ENCODE results near the gene SPRY2. TPM values are rescaled to one million over a fixed set of nuclear protein-coding genes. Genes with fewer than 3 reads are reported as not detected.

Gene SPRY2
- total and polyA plus RNA-seq, 2 experiments from 2014 or later, result 67.8 to 142 TPM

DNA sequence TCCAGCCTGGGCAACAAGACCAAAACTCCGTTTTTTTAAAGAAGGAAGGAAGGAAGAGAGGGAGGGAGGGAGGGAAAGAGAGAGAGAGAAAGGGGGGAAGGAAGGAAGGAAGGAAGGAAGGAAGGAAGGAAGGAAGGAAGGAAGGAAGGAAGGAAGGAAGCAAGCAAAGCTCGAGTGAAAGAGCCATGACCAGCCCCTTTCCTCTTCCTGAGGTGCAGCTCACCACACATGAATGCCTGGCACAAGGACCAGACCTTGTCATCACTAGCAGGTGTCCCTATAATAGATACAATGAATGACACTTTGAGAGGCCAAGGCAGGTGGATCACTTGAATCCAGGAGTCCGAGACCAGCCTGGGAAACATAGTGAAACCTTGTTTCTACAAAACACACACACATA, 31.0 kb downstream of the SPRY2 start:
- Histone ChIP-seq H3K9me3 (ENCODE audit: low read depth) (no peaks in the 10 kb centered on the region), H3K36me3 (no peaks in the 10 kb centered on the region), H3K27ac (no peak overlapping the region), H3K27me3 (no peaks in the 10 kb centered on the region), H3K4me1 (ENCODE audit: low read depth) (no peaks in the 10 kb centered on the region), H3K4me3 (no peak overlapping the region)
- TF ChIP-seq, protein P1, sequence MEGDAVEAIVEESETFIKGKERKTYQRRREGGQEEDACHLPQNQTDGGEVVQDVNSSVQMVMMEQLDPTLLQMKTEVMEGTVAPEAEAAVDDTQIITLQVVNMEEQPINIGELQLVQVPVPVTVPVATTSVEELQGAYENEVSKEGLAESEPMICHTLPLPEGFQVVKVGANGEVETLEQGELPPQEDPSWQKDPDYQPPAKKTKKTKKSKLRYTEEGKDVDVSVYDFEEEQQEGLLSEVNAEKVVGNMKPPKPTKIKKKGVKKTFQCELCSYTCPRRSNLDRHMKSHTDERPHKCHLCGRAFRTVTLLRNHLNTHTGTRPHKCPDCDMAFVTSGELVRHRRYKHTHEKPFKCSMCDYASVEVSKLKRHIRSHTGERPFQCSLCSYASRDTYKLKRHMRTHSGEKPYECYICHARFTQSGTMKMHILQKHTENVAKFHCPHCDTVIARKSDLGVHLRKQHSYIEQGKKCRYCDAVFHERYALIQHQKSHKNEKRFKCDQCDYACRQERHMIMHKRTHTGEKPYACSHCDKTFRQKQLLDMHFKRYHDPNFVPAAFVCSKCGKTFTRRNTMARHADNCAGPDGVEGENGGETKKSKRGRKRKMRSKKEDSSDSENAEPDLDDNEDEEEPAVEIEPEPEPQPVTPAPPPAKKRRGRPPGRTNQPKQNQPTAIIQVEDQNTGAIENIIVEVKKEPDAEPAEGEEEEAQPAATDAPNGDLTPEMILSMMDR (IDR thresholded peaks at IDR 0.05; ENCODE audit: low read depth, low read length), result no peak
- DNase-seq (ENCODE audit: low read depth in 1 of 2, low spot score in 1 of 2), result no peak

DNA sequence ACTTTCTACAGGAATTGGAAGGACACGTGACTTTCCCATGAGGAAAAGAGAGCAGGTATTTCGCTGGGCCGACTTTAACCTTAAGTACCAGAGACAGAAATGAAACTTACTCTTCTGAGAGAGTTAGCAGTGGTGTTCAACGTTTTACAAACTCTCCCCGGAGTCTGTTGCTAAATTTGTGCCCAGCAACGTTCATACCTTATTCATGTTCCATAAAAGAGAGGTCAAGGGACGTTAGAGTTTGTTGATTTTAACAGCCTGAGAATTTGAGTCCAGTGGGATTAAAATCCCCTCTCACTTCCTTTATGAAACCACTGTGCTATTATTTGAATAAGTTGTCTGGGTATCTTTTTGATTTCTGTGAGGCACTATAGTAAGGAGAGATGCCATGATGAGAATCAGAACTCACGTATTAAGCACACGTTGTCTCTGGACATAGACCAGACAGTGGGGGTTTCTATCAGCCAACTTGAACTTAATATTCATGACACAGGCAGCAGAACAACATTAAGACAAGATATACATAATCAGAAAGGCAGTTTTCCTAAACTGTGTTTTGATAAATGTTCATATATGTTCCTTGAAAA, 33.4 kb downstream of the SPRY2 start:
- Histone ChIP-seq H3K4me1 (ENCODE audit: low read depth) (no peaks in the 10 kb centered on the region), H3K9me3 (ENCODE audit: low read depth) (no peaks in the 10 kb centered on the region), H3K27me3 (no peaks in the 10 kb centered on the region), H3K4me3 (no peak overlapping the region), H3K36me3 (no peaks in the 10 kb centered on the region), H3K27ac (no peak overlapping the region)
- no peak for DNase-seq (ENCODE audit: low read depth in 1 of 2, low spot score in 1 of 2)
- TF ChIP-seq, protein P1 (IDR thresholded peaks at IDR 0.05; ENCODE audit: low read depth, low read length), result no peak

DNA sequence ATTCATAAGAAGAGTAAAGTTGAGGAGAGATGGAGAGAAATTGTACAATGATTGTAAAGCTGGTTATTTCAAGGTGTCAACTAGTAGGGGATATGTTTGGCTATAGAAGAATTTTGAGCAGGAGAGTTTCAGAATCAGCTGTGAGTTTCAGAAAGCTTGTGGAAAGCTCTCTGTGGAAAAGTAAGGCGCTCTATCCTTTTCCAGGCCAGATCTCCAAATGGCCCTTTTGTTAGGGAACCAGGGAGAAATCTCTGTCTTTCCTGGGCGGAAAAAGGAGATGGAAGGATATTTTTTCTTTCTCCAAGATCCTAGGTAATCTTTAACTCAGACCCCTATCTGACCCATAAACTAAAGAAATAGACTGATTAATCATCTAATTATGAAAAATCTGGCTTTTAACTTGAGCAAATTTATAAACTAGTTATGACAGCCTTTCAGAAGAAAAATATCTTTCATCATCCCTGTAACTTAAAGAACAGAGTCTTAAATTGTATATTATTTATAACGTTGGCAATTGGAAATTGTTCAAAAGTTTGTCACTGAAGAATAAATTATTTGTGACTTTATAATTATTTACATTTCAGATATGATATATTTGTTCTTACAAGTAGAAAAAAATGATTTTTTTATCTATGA, 34.5 kb downstream of the SPRY2 start:
- H3K4me3 ChIP-seq, result no peak overlapping the region
- no peak for DNase-seq (ENCODE audit: low read depth in 1 of 2, low spot score in 1 of 2)
- TF ChIP-seq, protein P1 (IDR thresholded peaks at IDR 0.05; ENCODE audit: low read depth, low read length), result no peak

DNA sequence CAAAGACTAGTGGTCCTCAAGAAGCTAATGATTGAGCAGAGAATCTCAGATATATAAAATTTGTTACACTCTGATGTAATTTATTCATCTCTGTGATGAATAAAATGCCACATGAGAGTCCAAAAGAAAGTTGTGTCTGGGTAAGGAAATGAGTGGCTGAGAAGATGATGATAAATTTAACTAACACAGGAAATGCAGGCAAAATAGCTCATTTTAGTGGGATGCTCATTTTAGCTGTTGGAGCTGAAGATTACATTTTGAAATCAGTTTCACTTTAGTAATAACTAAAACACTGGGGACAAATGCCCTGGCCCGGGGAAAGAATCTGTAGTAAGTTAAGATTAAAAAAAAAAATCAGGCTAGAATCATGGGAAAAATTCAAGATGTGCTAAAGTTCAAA, 35.2 kb downstream of the SPRY2 start:
- Histone ChIP-seq H3K9me3 (ENCODE audit: low read depth) (no peaks in the 10 kb centered on the region), H3K36me3 (no peaks in the 10 kb centered on the region), H3K27ac (no peak overlapping the region), H3K4me3 (no peak overlapping the region), H3K4me1 (ENCODE audit: low read depth) (no peaks in the 10 kb centered on the region), H3K27me3 (no peaks in the 10 kb centered on the region)
- TF ChIP-seq, protein P1 (IDR thresholded peaks at IDR 0.05; ENCODE audit: low read depth, low read length), result no peak
- peak in 1 of 2 donors; percentile 3 for DNase-seq (ENCODE audit: low read depth in 1 of 2, low spot score in 1 of 2)

More for the DNA sequence above, 34.5 kb downstream of the SPRY2 start:
- Histone ChIP-seq H3K27me3 (no peaks in the 10 kb centered on the region), H3K9me3 (ENCODE audit: low read depth) (no peaks in the 10 kb centered on the region), H3K4me1 (ENCODE audit: low read depth) (no peaks in the 10 kb centered on the region), H3K27ac (no peak overlapping the region), H3K36me3 (no peaks in the 10 kb centered on the region)

DNA sequence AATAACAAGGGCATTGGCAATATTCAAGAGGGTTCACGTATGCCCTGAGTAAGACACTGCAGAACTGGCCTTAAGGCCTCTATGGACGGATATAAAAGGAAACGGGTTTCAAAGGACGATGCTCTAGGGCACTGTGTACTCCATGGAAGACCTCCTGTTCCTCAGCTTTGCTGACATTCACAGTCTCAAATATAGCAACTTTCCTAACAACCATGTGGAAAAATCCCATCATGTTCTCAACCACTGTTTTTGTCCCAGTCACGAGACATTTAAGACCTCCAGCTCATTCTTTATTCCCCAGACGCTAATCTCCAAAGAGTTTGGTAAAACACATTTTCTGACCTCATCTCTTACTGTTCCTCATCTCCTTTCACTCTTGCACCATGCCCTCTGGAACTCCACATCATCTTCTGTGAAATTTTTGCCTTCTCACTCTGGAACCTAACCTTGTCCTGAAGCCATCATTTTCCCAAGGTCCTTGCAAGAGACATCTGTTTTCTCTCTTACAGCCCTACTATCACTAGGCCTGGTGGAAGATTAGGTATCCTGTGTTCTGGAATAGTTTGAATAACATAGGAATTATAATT, 37.6 kb downstream of the SPRY2 start:
- TF ChIP-seq, protein P1 (IDR thresholded peaks at IDR 0.05; ENCODE audit: low read depth, low read length), result no peak

More for the DNA sequence above, 37.6 kb downstream of the SPRY2 start:
- no peaks in the 10 kb centered on the region for H3K27me3 ChIP-seq
- H3K27ac ChIP-seq, result no peak overlapping the region
- no peak for DNase-seq (ENCODE audit: low read depth in 1 of 2, low spot score in 1 of 2)
- H3K36me3 ChIP-seq, result no peaks in the 10 kb centered on the region
- H3K4me3 ChIP-seq, result no peak overlapping the region
- H3K4me1 ChIP-seq (ENCODE audit: low read depth), result no peaks in the 10 kb centered on the region
- H3K9me3 ChIP-seq (ENCODE audit: low read depth), result no peaks in the 10 kb centered on the region
